CD8-positive, alpha-beta memory T cell (primary cell): Measurements from ENCODE around the gene ARSB. TPM values are rescaled to one million over a fixed set of nuclear protein-coding genes. Genes with fewer than 3 reads are reported as not detected.
A peak's percentile ranks its signal among the peaks of the same experiment; 100 is the strongest.

ENCODE experiments used
- CTCF ChIA-PET: fragments of 350-600 bp; sonication (Branson Sonifier 250); formaldehyde crosslinking; loops from one replicate; lab custom pipeline; 2021; ENCODE audit warnings: antibody characterized with exemption; lab: Charles Lee
- POLR2A ChIA-PET: fragments of 350-600 bp; sonication (Branson Sonifier 250); formaldehyde crosslinking; loops from one replicate; lab custom pipeline; 2021; ENCODE audit warnings: antibody characterized with exemption; lab: Charles Lee
- DNase-seq, 5 donors: peaks; one replicate each; pipeline versions ENCODE4 v3.0.0 to v3.0.0-alpha.2; 2020 to 2022; ENCODE audit warnings: mixed read lengths in 1 of 5
- H3K27ac ChIP-seq: one replicate; pipeline ENCODE4 v1.7.0; 2013; ENCODE audit warnings: low read depth, mild to moderate bottlenecking, low read length, moderate library complexity
- H3K27me3 ChIP-seq: 2 replicates; pipeline ENCODE4 v1.7.0; 2013; ENCODE audit warnings: low read length, mild to moderate bottlenecking; ENCODE audit not compliant: insufficient read depth, poor library complexity, severe bottlenecking
- H3K36me3 ChIP-seq: 2 replicates; pipeline ENCODE4 v1.7.0; 2013; ENCODE audit warnings: mild to moderate bottlenecking, low read length, moderate library complexity; ENCODE audit not compliant: insufficient read depth
- H3K4me1 ChIP-seq: 2 replicates; pipeline ENCODE4 v1.7.0; 2013; ENCODE audit warnings: mild to moderate bottlenecking, low read length, moderate library complexity; ENCODE audit not compliant: insufficient read depth
- H3K4me3 ChIP-seq: 2 replicates; pipeline ENCODE4 v1.7.0; 2013; ENCODE audit warnings: mild to moderate bottlenecking, low read length
- H3K9me3 ChIP-seq: 2 replicates; pipeline ENCODE4 v1.7.0; 2013; ENCODE audit warnings: mild to moderate bottlenecking, low read length
- H3K27ac Mint-ChIP-seq, 8 donors: one replicate each; pipeline ENCODE4 v1.8.0; 2020 to 2021; ENCODE audit warnings: mixed read lengths in 8 of 8, mild to moderate bottlenecking in 6 of 8, inconsistent platforms in 3 of 8, moderate library complexity in 3 of 8
- H3K27me3 Mint-ChIP-seq, 2 donors: one replicate each; pipeline ENCODE4 v1.8.0; 2020 to 2021; ENCODE audit warnings: mixed read lengths in 2 of 2, mild to moderate bottlenecking in 1 of 2, moderate library complexity in 1 of 2
- H3K36me3 Mint-ChIP-seq, 3 donors: one replicate each; pipeline ENCODE4 v1.8.0; 2020 to 2021; ENCODE audit warnings: mixed read lengths in 3 of 3, inconsistent platforms in 1 of 3, mild to moderate bottlenecking in 1 of 3
- H3K4me1 Mint-ChIP-seq, 3 donors: one replicate each; pipeline ENCODE4 v1.8.0; 2020 to 2021; ENCODE audit warnings: mixed read lengths in 3 of 3, inconsistent platforms in 1 of 3, mild to moderate bottlenecking in 1 of 3
- H3K4me3 Mint-ChIP-seq, 7 donors: one replicate each; pipeline ENCODE4 v1.8.0; 2020 to 2021; ENCODE audit warnings: mixed read lengths in 7 of 7, mild to moderate bottlenecking in 6 of 7, moderate library complexity in 4 of 7, inconsistent platforms in 2 of 7
- H3K9me3 Mint-ChIP-seq, 5 donors: one replicate each; pipeline ENCODE4 v1.8.0; 2020 to 2022; ENCODE audit warnings: mixed read lengths in 5 of 5, mild to moderate bottlenecking in 3 of 5, moderate library complexity in 2 of 5, inconsistent platforms in 1 of 5
- polyA plus RNA-seq: library from polyadenylated mRNA; unstranded; fragments of 300-500 nt; fragmentation: Illumina TruSeq; gene quantifications from one replicate; pipeline ENCODE4 v1.2.3, GENCODE V29; 2021
- total RNA-seq, 2 experiments: library from RNA; stranded (reverse); gene quantifications; one replicate each; pipeline ENCODE4 v1.2.3, GENCODE V29; 2021

Gene ARSB
- total and polyA plus RNA-seq, 3 experiments from 2014 or later: 5.1 to 19.9 (median 19.6) TPM

- Mint-ChIP-seq H3K4me3 (no peak overlapping the region), H3K9me3 (peaks cover 0 to under 1% (median 0%) of the 10 kb centered on the region in 5 donors), H3K36me3 (peaks cover 21 to 41% (median 34%) of the 10 kb centered on the region in 3 donors), H3K27me3 (no peaks in the 10 kb centered on the region), H3K4me1 (peaks cover 2 to 13% (median 12%) of the 10 kb centered on the region in 3 donors), H3K27ac (no peak overlapping the region)
- no peak overlapping the region for H3K27ac ChIP-seq
- no peak overlapping the region for H3K4me3 ChIP-seq
- no peaks in the 10 kb centered on the region for H3K4me1 ChIP-seq
- H3K27me3 ChIP-seq: no peaks in the 10 kb centered on the region
- ChIA-PET POLR2A (no interaction called here), CTCF (no interaction called here)
- H3K36me3 ChIP-seq: no peaks in the 10 kb centered on the region
- DNase-seq: no peak
- H3K9me3 ChIP-seq: no peaks in the 10 kb centered on the region
Observed at GRCh38 chr5:78779771-78780616, 205.1 kb downstream of the ARSB start.

- H3K36me3 Mint-ChIP-seq: peaks cover 21 to 41% (median 40%) of the 10 kb centered on the region in 3 donors
- POLR2A ChIA-PET: no interaction called here
Observed at GRCh38 chr5:78779262-78779661, 205.8 kb downstream of the ARSB start.

GRCh38 chr5:78778538-78778937, 206.6 kb downstream of the ARSB start:
- Mint-ChIP-seq H3K27me3 (no peaks in the 10 kb centered on the region), H3K9me3 (no peaks in the 10 kb centered on the region), H3K36me3 (peaks cover 22 to 41% (median 39%) of the 10 kb centered on the region in 3 donors), H3K27ac (no peak overlapping the region), H3K4me1 (peaks cover 0 to 5% (median 5%) of the 10 kb centered on the region in 3 donors), H3K4me3 (no peak overlapping the region)
- ChIA-PET CTCF (no interaction called here), POLR2A (no interaction called here)
- Histone ChIP-seq H3K9me3 (no peaks in the 10 kb centered on the region), H3K4me3 (no peak overlapping the region), H3K4me1 (no peaks in the 10 kb centered on the region), H3K27ac (no peak overlapping the region), H3K36me3 (no peaks in the 10 kb centered on the region), H3K27me3 (no peaks in the 10 kb centered on the region)
- DNase-seq: no peak

More at GRCh38 chr5:78779262-78779661, 205.8 kb downstream of the ARSB start:
- no peak overlapping the region for H3K27ac ChIP-seq
- H3K4me1 ChIP-seq: no peaks in the 10 kb centered on the region
- H3K36me3 ChIP-seq: no peaks in the 10 kb centered on the region
- CTCF ChIA-PET: no interaction called here
- no peak overlapping the region for H3K27ac Mint-ChIP-seq
- H3K4me3 Mint-ChIP-seq: no peak overlapping the region
- no peaks in the 10 kb centered on the region for H3K9me3 Mint-ChIP-seq
- H3K4me3 ChIP-seq: no peak overlapping the region
- no peaks in the 10 kb centered on the region for H3K27me3 Mint-ChIP-seq
- H3K27me3 ChIP-seq: no peaks in the 10 kb centered on the region
- H3K9me3 ChIP-seq: no peaks in the 10 kb centered on the region
- no peak for DNase-seq
- peaks cover 2 to 12% (median 10%) of the 10 kb centered on the region in 3 donors for H3K4me1 Mint-ChIP-seq

GRCh38 chr5:78777901-78778300, 207.2 kb downstream of the ARSB start:
- Histone ChIP-seq H3K9me3 (no peaks in the 10 kb centered on the region), H3K36me3 (no peaks in the 10 kb centered on the region), H3K4me3 (no peak overlapping the region), H3K4me1 (no peaks in the 10 kb centered on the region), H3K27me3 (no peaks in the 10 kb centered on the region), H3K27ac (no peak overlapping the region)
- H3K4me1 Mint-ChIP-seq: no peaks in the 10 kb centered on the region
- ChIA-PET CTCF (interaction anchor here (0.9 kb wide), 1 partner anchor 12 kb away, joined by 4 read pairs; no protein-coding TSS in a partner anchor), POLR2A (no interaction called here)
- H3K9me3 Mint-ChIP-seq: no peaks in the 10 kb centered on the region
- peaks cover 24 to 41% (median 39%) of the 10 kb centered on the region in 3 donors for H3K36me3 Mint-ChIP-seq
- no peak overlapping the region for H3K27ac Mint-ChIP-seq
- H3K4me3 Mint-ChIP-seq: no peak overlapping the region
- no peak for DNase-seq
- H3K27me3 Mint-ChIP-seq: no peaks in the 10 kb centered on the region

GRCh38 chr5:78776637-78777036, 208.5 kb downstream of the ARSB start:
- Histone ChIP-seq H3K36me3 (no peaks in the 10 kb centered on the region), H3K9me3 (no peaks in the 10 kb centered on the region), H3K4me3 (no peak overlapping the region), H3K4me1 (no peaks in the 10 kb centered on the region), H3K27me3 (no peaks in the 10 kb centered on the region), H3K27ac (no peak overlapping the region)
- CTCF ChIA-PET: interaction anchor here (0.9 kb wide), 1 partner anchor 14 kb away, joined by 4 read pairs; no protein-coding TSS in a partner anchor
- Mint-ChIP-seq H3K36me3 (peaks cover 24 to 36% (median 35%) of the 10 kb centered on the region in 3 donors), H3K4me1 (peaks cover 2 to 5% (median 3%) of the 10 kb centered on the region in 3 donors), H3K27ac (no peak overlapping the region), H3K9me3 (no peaks in the 10 kb centered on the region), H3K4me3 (no peak overlapping the region), H3K27me3 (no peaks in the 10 kb centered on the region)
- DNase-seq: no peak
- POLR2A ChIA-PET: no interaction called here

GRCh38 chr5:78773655-78774054, 211.5 kb downstream of the ARSB start:
- no peaks in the 10 kb centered on the region for H3K9me3 ChIP-seq
- ChIA-PET CTCF (no interaction called here), POLR2A (no interaction called here)
- Mint-ChIP-seq H3K36me3 (peaks cover 5 to 14% (median 6%) of the 10 kb centered on the region in 3 donors), H3K27me3 (no peaks in the 10 kb centered on the region), H3K27ac (peak overlapping the region in 1 of 8 donors; percentile 29), H3K4me3 (no peak overlapping the region), H3K4me1 (peaks cover 2 to 6% (median 3%) of the 10 kb centered on the region in 3 donors), H3K9me3 (no peaks in the 10 kb centered on the region)
- no peak overlapping the region for H3K27ac ChIP-seq
- no peaks in the 10 kb centered on the region for H3K36me3 ChIP-seq
- DNase-seq: no peak
- no peaks in the 10 kb centered on the region for H3K27me3 ChIP-seq
- H3K4me1 ChIP-seq: no peaks in the 10 kb centered on the region
- no peak overlapping the region for H3K4me3 ChIP-seq

- Histone ChIP-seq H3K4me1 (no peaks in the 10 kb centered on the region), H3K9me3 (no peaks in the 10 kb centered on the region), H3K36me3 (no peaks in the 10 kb centered on the region), H3K27me3 (no peaks in the 10 kb centered on the region), H3K27ac (no peak overlapping the region), H3K4me3 (no peak overlapping the region)
- POLR2A ChIA-PET: no interaction called here
- H3K27me3 Mint-ChIP-seq: peaks cover 1 to 2% of the 10 kb centered on the region in 2 donors
- no peak overlapping the region for H3K4me3 Mint-ChIP-seq
- H3K36me3 Mint-ChIP-seq: peaks cover 1 to 7% (median 5%) of the 10 kb centered on the region in 3 donors
- CTCF ChIA-PET: no interaction called here
- H3K4me1 Mint-ChIP-seq: peaks cover 2 to 6% (median 3%) of the 10 kb centered on the region in 3 donors
- H3K27ac Mint-ChIP-seq: peak overlapping the region in 1 of 8 donors; percentile 54
- H3K9me3 Mint-ChIP-seq: no peaks in the 10 kb centered on the region
- no peak for DNase-seq
Observed at GRCh38 chr5:78771260-78772205, 213.6 kb downstream of the ARSB start.
